Measurements from ENCODE around the gene PPP1R3D.

The PPP1R3D gene

GRCh38 chr20:59948828-59949720 lies 9.0 kb upstream of the PPP1R3D start:
- peak in 4 of 51 donors; percentile 9 to 74 (median 23) for DNase-seq

- DNase-seq: no peak
Observed at GRCh38 chr20:59948212-59948611, 8.1 kb upstream of the PPP1R3D start.

- no peak for DNase-seq
Observed at GRCh38 chr20:59947376-59947775, 7.3 kb upstream of the PPP1R3D start.

GRCh38 chr20:59945731-59946130 lies 5.6 kb upstream of the PPP1R3D start:
- no peak for DNase-seq

- no peak for DNase-seq
Observed at GRCh38 chr20:59945175-59945574, 5.1 kb upstream of the PPP1R3D start.

GRCh38 chr20:59944726-59945125 lies 4.6 kb upstream of the PPP1R3D start:
- no peak for DNase-seq

- no peak for DNase-seq
Observed at GRCh38 chr20:59942245-59942644, 2.1 kb upstream of the PPP1R3D start.

- DNase-seq: no peak
Observed at GRCh38 chr20:59940956-59941294, 820 bp upstream of the PPP1R3D start.

- peak in 1 of 51 donors; percentile 49 for DNase-seq
Observed at GRCh38 chr20:59939879-59940128, 301 bp downstream of the PPP1R3D start.

- DNase-seq: no peak
Observed at GRCh38 chr20:59939052-59939878, 840 bp downstream of the PPP1R3D start.

- DNase-seq: peak in 10 of 51 donors; percentile 15 to 57 (median 42)
Observed at GRCh38 chr20:59938696-59939051, 1.4 kb downstream of the PPP1R3D start.

- DNase-seq: no peak
Observed at GRCh38 chr20:59938221-59938620, 1.9 kb downstream of the PPP1R3D start.

GRCh38 chr20:59937150-59937549 lies 3.0 kb downstream of the PPP1R3D start:
- no peak for DNase-seq

GRCh38 chr20:59936409-59936808 lies 3.7 kb downstream of the PPP1R3D start:
- DNase-seq: no peak

GRCh38 chr20:59935457-59936185 lies 4.5 kb downstream of the PPP1R3D start:
- no peak for DNase-seq

- DNase-seq: peak in 47 of 51 donors; percentile 21 to 87 (median 66)
Observed at GRCh38 chr20:59933849-59934585, 6.1 kb downstream of the PPP1R3D start.

GRCh38 chr20:59933296-59933848 lies 6.7 kb downstream of the PPP1R3D start, which contains the start of gene SYCP2:
SYCP2 (minus strand) TSS chr20:59933637; CDS start chr20:59922413, 11,224 bp downstream.
- DNase-seq: peak in 19 of 51 donors; percentile 37 to 77 (median 55)

GRCh38 chr20:59932616-59933295 lies 7.3 kb downstream of the PPP1R3D start:
- DNase-seq: no peak

GRCh38 chr20:59931511-59932312 lies 8.4 kb downstream of the PPP1R3D start:
- DNase-seq: no peak

GRCh38 chr20:59925899-59926298 lies 14.2 kb downstream of the PPP1R3D start:
- DNase-seq: no peak

All from hypothalamus (tissue), 51 donors.